GM18861 (cell line): ENCODE results near the gene OSTM1.

ENCODE experiments used
- ATAC-seq: cut with Tn5 transposase; IDR thresholded peaks from one replicate; pipeline ENCODE4 v1.9.1; 2021; ENCODE audit not compliant: unreplicated experiment

OSTM1 gene

DNA sequence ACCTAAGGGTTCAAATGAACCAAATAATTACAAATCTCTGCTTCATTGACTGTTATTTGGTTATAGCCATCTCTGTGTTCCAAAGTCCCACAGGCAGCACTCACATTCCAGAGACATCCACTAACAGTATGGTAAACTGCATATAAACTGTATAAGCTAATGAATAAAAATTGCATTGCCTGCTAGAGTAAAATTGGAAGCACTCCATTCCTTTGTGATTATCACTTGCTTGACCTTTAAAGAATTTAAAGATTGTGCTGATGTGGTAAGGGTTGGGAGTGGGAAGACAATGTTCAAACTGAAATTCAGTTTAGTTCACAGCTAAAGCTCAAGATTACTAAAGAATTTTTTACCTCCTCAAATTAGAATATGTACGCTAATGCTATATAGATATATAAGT is 31.0 kb upstream of the OSTM1 start:
- ATAC-seq: no peak

- no peak for ATAC-seq
Measured at GRCh38 chr6:108102965-108103364, 28.4 kb upstream of the OSTM1 start.

DNA sequence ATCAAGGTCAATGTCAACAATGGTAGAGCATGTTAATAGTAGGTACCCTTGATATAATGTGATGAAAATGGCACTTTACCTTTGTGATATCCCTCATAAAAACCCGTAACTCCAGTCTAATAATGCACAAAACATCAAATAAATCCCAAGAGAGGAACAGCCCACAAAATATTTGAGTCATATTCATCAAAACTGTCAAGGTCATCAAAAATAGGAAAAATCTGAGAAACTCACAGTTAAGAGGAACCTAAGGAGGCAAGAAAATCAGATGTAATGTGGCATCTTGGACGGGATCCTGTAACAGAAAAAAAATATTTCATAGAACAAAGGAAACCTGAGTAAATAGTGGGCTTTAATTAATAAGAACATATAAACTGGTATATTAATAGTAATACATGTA is 25.5 kb upstream of the OSTM1 start:
- no peak for ATAC-seq

- ATAC-seq: no peak
Measured at GRCh38 chr6:108097882-108098281, 23.3 kb upstream of the OSTM1 start.

GRCh38 chr6:108093781-108094300 is 19.3 kb upstream of the OSTM1 start:
- ATAC-seq: no peak

GRCh38 chr6:108091288-108091687 is 16.7 kb upstream of the OSTM1 start:
- no peak for ATAC-seq

GRCh38 chr6:108083349-108083748 is 8.8 kb upstream of the OSTM1 start:
- no peak for ATAC-seq

GRCh38 chr6:108082539-108082938 is 8.0 kb upstream of the OSTM1 start:
- ATAC-seq: no peak

DNA sequence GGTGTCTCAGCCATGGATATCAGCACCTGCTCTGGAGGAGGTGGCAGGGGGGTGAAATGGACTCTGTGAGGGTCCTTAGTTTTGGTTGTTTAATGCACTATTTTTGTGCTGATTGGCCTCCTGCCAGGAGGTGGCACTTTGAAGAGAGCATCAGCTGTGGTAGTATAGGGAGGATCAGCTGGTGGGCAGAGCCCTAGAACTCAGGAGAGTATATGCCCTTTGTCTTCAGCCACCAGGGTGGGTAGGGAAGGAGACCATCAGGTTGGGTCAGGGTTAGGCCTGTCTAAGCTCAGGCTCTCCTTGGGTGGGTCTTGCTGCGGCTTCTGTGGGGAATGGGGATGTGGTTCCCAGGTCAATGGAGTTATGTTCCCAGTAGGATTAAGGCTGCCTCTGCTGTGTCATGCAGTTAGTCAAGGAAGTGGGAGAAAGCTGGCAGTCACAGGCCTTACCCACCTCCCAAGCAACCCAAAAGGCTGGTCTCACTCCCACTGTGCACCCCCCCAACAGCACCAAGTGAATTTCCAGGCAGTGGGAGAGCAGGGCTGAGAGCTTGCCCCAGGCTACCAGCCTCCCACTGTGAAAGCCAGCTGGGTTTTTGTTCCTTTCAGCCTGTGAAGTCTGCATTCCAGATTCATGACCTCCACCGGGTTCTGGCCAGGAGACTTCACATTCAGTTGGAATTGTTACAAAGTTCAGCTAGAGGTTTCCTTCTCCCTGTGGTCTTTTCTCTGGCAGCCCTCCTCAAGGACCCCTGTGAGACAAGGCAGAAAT is 5.7 kb upstream of the OSTM1 start:
- no peak for ATAC-seq

DNA sequence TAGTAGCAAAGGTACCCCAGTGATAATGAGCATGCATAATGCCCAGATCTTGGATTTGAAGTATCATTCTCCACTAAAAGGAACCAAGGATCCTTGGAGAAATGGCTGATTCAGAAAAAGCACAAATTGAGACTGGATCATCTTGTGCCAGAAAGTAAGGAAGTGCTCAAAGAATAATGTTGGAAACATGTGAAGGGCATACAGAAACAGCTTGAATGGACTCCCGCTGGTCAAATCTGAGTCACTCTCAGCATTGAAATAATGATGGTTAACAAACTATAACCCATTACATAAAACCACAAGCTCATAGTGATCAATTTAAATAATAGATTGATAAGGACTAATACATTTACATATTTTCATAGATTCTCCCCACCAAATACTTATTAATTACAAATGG is 3.6 kb upstream of the OSTM1 start:
- no peak for ATAC-seq

GRCh38 chr6:108074057-108074358 is 533 bp downstream of the OSTM1 start:
- ATAC-seq: no peak

DNA sequence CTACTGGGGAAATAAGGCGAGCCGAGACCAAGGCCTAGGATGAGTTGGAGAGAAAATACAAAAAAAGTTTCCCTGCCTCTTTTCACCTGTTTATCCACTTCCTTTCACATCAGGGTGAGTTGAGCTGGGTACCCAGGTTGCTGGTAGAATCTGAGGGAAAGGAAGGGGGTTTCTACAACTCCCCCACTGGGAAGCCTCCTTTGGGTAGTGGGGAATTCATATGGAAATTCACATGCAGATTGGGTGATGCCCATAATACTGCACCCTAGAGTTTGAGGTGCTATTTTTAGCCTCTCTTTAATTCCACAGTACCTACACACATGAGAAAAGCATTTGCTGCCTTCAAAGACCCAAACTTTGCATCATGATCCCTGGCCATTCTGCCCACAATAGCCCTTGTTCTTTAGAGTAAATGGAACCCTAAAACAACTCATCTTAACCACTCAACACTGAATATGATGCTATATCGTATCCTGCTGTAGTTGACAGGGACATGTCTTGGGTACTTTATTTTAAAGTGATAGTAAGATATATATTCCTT is 2.7 kb downstream of the OSTM1 start:
- ATAC-seq: no peak

DNA sequence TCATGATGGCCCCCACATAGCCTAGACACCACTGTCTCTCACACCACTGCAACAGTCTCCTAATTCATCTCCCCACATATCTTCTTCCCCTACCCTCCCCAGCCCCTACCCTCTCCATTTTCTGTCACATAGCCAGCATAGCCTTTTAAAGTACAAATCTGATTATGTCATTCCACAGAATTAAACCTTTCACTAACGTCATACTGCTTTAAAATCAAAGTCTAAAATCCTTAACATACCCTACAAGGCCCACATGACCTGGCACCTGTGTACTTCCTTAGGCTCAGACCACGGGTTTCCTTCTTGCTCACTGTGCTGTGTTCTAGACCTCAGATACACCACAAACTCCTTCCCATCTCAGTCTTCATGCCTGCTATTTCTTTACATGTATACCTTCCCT is 5.9 kb downstream of the OSTM1 start:
- ATAC-seq: peak; percentile 66

DNA sequence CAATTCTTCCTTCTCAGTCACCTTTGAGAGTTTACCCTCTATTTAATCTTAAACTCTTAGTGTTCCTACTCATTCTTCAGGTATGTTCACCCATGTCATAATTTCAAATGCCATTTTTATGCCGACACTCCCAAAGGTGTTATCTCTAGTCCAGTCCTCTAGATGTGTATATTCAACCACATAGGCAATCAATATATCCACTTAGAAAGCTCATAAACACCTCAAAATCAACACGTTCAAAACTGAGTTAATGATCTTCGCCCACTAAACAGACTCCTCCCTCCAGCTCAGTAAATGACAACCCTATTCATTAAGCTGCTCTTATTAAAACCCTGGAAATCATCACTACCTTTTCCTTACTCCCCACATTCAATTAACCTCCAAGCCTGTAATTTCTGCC is 6.4 kb downstream of the OSTM1 start:
- no peak for ATAC-seq

- no peak for ATAC-seq
Measured at GRCh38 chr6:108052706-108053105, 21.8 kb downstream of the OSTM1 start.

DNA sequence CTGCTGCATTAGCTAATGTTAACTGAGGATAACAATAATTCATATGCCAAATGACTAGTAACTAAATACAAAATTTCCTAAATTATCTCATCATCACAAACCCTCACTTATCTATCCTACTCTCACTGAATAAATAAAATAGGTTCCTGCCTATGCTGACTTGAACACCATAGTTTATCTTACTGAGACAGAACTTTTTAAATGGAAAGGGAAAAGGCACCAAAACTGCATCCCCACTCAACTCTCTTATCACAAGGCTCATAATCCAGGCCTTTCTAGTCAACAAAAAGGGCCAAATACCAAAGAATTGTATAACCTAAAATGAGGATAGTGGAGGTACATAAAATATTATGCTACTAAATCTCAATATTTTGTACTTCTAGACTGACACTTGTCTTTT is 23.1 kb downstream of the OSTM1 start:
- no peak for ATAC-seq

DNA sequence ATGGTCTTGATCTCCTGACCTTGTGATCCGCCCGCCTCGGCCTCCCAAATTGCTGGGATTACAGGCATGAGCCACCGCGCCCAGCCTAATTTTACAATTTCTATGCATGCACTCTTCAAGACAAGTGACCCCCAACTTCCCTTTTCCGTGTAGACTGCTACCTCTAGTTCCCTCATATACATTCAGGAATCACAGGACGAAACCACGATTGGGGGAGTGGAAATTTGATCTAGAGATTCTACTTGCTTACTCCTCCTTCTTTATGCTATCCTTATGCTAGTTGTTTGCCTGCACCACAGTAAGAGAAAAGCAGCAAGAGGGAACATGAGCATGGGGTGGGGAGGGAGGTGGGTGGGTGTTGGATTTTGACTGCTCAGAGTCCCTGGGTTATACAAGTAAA is 34.9 kb downstream of the OSTM1 start:
- ATAC-seq: no peak

DNA sequence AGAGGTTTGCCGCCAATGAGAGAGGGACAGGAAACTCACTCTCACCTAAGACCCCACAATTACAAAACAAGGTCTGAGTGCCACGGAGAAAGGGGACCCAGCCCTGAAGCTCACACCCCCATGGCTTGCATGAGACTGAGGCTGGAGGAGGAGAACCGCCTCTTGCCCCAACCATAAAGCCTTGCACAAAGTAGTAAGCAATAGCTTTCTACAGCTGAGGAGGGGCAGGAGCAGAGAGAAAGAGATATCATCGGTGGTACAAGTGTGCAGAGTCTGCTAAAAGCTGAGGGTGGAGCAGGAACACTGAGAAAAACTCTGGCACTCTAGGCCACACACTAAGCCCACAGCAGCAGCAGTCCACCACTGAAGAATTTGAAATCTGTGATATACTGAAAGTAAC is 37.7 kb downstream of the OSTM1 start:
- ATAC-seq: no peak

- ATAC-seq: no peak
Measured at GRCh38 chr6:108031968-108032367, 42.6 kb downstream of the OSTM1 start.

DNA sequence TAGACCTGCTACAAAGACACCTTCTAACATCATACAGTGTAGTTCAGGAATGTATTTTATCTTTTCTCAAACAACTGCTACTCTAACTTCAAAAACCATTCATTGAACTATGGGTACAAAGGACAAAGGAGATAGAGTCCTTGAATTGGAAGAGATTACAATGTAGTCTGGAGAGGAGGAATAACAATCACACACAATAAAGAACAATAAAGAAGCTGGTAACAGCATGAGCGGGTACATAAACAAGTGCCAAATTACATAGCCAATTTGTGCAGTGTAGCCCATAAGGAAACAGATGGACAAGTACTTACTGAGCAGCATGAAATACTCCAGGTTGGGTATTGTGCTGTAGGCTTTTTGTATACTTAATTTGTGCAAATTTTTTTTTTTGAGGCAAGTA is 44.3 kb downstream of the OSTM1 start:
- ATAC-seq: no peak

- no peak for ATAC-seq
Measured at GRCh38 chr6:108029226-108029921, 45.2 kb downstream of the OSTM1 start.

DNA sequence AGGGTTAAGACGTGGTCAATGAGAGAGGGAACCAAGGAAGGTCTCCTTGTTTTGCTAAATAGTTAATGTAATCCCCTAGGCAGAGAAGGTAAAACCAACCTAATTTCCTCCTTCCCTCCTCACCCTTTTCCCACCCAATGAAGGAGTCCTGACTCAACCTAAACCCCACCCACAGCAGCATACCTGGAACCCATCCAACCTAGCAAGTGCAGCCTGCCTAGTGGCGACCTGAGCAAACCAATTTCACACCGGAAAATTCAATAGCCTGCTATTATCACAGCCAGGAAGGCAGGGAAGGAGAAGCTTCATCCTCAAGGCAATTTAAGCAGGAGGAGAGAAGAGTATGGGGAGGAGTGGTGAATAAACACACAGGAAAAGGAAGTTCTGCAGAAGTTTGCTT is 46.9 kb downstream of the OSTM1 start:
- no peak for ATAC-seq
